ENCODE results near the gene GPC6.

DNA sequence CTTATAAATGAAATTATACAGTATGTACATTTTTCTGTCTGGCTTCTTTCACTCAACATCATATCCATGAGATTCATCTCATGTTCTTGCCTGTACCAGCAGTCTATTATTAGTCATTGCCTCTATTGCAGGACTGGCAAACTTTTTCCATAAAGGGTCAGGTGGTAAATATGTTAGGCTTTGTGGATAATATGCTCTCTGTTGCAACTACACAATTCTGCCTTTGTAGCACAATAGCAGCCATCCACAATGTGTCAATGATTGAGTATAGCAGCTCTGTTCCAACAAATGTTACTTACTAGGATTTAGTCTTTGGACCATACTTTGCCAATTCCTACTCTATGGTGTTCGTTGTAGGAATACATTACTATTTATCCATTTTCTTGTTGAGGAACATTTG is 948.5 kb downstream of the GPC6 start:
- TF ChIP-seq, protein P1, sequence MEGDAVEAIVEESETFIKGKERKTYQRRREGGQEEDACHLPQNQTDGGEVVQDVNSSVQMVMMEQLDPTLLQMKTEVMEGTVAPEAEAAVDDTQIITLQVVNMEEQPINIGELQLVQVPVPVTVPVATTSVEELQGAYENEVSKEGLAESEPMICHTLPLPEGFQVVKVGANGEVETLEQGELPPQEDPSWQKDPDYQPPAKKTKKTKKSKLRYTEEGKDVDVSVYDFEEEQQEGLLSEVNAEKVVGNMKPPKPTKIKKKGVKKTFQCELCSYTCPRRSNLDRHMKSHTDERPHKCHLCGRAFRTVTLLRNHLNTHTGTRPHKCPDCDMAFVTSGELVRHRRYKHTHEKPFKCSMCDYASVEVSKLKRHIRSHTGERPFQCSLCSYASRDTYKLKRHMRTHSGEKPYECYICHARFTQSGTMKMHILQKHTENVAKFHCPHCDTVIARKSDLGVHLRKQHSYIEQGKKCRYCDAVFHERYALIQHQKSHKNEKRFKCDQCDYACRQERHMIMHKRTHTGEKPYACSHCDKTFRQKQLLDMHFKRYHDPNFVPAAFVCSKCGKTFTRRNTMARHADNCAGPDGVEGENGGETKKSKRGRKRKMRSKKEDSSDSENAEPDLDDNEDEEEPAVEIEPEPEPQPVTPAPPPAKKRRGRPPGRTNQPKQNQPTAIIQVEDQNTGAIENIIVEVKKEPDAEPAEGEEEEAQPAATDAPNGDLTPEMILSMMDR (tag by site-specific recombination; IDR thresholded peaks at IDR 0.05): no peak
- TF ChIP-seq ZFP3 (tag by site-specific recombination; IDR thresholded peaks at IDR 0.05; ENCODE audit: low read depth): no peak
- TF ChIP-seq, protein P2, sequence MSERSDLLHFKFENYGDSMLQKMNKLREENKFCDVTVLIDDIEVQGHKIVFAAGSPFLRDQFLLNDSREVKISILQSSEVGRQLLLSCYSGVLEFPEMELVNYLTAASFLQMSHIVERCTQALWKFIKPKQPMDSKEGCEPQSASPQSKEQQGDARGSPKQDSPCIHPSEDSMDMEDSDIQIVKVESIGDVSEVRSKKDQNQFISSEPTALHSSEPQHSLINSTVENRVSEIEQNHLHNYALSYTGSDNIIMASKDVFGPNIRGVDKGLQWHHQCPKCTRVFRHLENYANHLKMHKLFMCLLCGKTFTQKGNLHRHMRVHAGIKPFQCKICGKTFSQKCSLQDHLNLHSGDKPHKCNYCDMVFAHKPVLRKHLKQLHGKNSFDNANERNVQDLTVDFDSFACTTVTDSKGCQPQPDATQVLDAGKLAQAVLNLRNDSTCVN (tag by site-specific recombination; optimal IDR thresholded peaks at IDR 0.05): no peak
- TF ChIP-seq ZSCAN23 (tag by site-specific recombination; IDR thresholded peaks at IDR 0.05): no peak
- TF ChIP-seq ZNF274 (IDR thresholded peaks at IDR 0.05; ENCODE audit: low read length): no peak
- no peak for TF ChIP-seq ZNF274 (tag by site-specific recombination; IDR thresholded peaks at IDR 0.05; ENCODE audit: borderline replicate concordance)
- TF ChIP-seq ZNF623 (tag by site-specific recombination; IDR thresholded peaks at IDR 0.05): no peak
- TF ChIP-seq ZNF121 (tag by site-specific recombination; IDR thresholded peaks at IDR 0.05): no peak
- TF ChIP-seq, protein P3, sequence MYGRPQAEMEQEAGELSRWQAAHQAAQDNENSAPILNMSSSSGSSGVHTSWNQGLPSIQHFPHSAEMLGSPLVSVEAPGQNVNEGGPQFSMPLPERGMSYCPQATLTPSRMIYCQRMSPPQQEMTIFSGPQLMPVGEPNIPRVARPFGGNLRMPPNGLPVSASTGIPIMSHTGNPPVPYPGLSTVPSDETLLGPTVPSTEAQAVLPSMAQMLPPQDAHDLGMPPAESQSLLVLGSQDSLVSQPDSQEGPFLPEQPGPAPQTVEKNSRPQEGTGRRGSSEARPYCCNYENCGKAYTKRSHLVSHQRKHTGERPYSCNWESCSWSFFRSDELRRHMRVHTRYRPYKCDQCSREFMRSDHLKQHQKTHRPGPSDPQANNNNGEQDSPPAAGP (tag by site-specific recombination; IDR thresholded peaks at IDR 0.05): no peak
